NCI-H2227 (cell line): ENCODE results near the gene PRMT2.
"Not testable (repeated sequence)": the region's sequence is repeated elsewhere in the genome, so short reads cannot be mapped to it uniquely, and the experiment has no call there.

ENCODE experiments used
- DNase-seq: peaks from one replicate; lab custom pipeline; 2025; ENCODE audit not compliant: unreplicated experiment; lab: John Stamatoyannopoulos, UW

Gene PRMT2

GRCh38 chr21:46666941-46667740 is 31.7 kb downstream of the PRMT2 start:
- peak; percentile 70 for DNase-seq

- peak; percentile 75 for DNase-seq
Observed at GRCh38 chr21:46667741-46668380, 32.4 kb downstream of the PRMT2 start.

- no peak for DNase-seq
Observed at GRCh38 chr21:46668381-46668780, 32.9 kb downstream of the PRMT2 start.

- DNase-seq, result not testable (repeated sequence)
Observed at GRCh38 chr21:46668904-46669303, 33.4 kb downstream of the PRMT2 start.

- no peak for DNase-seq
Observed at GRCh38 chr21:46674430-46675007, 39.0 kb downstream of the PRMT2 start.

- no peak for DNase-seq
Observed at GRCh38 chr21:46675595-46676280, 40.3 kb downstream of the PRMT2 start.

GRCh38 chr21:46676542-46676941 is 41.1 kb downstream of the PRMT2 start:
- DNase-seq, result not testable (repeated sequence)

- not testable (repeated sequence) for DNase-seq
Observed at GRCh38 chr21:46681593-46681992, 46.1 kb downstream of the PRMT2 start.

GRCh38 chr21:46698652-46699051 is 63.2 kb downstream of the PRMT2 start:
- DNase-seq, result not testable (repeated sequence)

- DNase-seq, result not testable (repeated sequence)
Observed at GRCh38 chr21:46699104-46699503, 63.6 kb downstream of the PRMT2 start.
